ENCODE measurements around the gene MIP.
A peak's percentile ranks its signal among the peaks of the same experiment; 100 is the strongest.
"Not testable (repeated sequence)": the region's sequence is repeated elsewhere in the genome, so short reads cannot be mapped to it uniquely, and the experiment has no call there.

The MIP gene

DNA sequence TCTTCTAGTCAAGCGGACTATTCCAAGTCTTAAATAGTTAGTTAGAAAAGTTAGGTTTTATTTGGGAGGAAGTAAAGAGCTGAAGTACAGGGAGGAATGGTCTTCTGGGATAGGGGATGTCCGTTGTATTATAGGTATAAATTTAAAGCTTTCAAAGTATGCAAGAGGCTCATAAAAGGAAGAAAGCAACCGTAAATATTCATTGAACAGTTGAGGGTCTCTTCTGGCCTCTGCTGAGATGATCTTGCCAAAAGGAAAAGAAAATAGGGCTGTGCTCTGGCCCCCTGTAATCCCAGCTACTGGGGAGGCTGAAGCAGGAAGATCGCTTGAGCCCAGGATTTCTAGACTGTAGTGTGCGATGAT, 4.9 kb downstream of the MIP start:
- no peak; the same call in 2 of the 3 replicates for ATAC-seq
- no peak for TF ChIP-seq ZNF8 (CRISPR knock-in tag; IDR thresholded peaks at IDR 0.05)
- no peak for TF ChIP-seq GLIS3 (CRISPR knock-in tag; IDR thresholded peaks at IDR 0.05)
- TF ChIP-seq SNAI2 (CRISPR knock-in tag; IDR thresholded peaks at IDR 0.05) = no peak
- no peak for TF ChIP-seq ZNF565 (CRISPR knock-in tag; conservative IDR thresholded peaks at IDR 0.05; ENCODE audit: low read depth)
- no peak for TF ChIP-seq BACH2 (CRISPR knock-in tag; IDR thresholded peaks at IDR 0.05; ENCODE audit: borderline replicate concordance)
- TF ChIP-seq, protein P1, sequence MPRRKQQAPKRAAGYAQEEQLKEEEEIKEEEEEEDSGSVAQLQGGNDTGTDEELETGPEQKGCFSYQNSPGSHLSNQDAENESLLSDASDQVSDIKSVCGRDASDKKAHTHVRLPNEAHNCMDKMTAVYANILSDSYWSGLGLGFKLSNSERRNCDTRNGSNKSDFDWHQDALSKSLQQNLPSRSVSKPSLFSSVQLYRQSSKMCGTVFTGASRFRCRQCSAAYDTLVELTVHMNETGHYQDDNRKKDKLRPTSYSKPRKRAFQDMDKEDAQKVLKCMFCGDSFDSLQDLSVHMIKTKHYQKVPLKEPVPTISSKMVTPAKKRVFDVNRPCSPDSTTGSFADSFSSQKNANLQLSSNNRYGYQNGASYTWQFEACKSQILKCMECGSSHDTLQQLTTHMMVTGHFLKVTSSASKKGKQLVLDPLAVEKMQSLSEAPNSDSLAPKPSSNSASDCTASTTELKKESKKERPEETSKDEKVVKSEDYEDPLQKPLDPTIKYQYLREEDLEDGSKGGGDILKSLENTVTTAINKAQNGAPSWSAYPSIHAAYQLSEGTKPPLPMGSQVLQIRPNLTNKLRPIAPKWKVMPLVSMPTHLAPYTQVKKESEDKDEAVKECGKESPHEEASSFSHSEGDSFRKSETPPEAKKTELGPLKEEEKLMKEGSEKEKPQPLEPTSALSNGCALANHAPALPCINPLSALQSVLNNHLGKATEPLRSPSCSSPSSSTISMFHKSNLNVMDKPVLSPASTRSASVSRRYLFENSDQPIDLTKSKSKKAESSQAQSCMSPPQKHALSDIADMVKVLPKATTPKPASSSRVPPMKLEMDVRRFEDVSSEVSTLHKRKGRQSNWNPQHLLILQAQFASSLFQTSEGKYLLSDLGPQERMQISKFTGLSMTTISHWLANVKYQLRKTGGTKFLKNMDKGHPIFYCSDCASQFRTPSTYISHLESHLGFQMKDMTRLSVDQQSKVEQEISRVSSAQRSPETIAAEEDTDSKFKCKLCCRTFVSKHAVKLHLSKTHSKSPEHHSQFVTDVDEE (CRISPR knock-in tag; IDR thresholded peaks at IDR 0.05) = no peak
- no peak for TF ChIP-seq ZNF70 (CRISPR knock-in tag; IDR thresholded peaks at IDR 0.05)
- no peak for TF ChIP-seq RARB (CRISPR knock-in tag; IDR thresholded peaks at IDR 0.05)
- no peak for TF ChIP-seq ZFP3 (CRISPR knock-in tag; IDR thresholded peaks at IDR 0.05)
- no peak for TF ChIP-seq PPARA (CRISPR knock-in tag; IDR thresholded peaks at IDR 0.05; ENCODE audit: borderline replicate concordance)
- no peak for TF ChIP-seq ZFP30 (CRISPR knock-in tag; IDR thresholded peaks at IDR 0.05)
- no peak for TF ChIP-seq ZC3H10 (CRISPR knock-in tag; IDR thresholded peaks at IDR 0.05)
- TF ChIP-seq ISL1 (CRISPR knock-in tag; IDR thresholded peaks at IDR 0.05) = no peak
- no peak for TF ChIP-seq OSR1 (CRISPR knock-in tag; IDR thresholded peaks at IDR 0.05)
- TF ChIP-seq ESRRG (CRISPR knock-in tag; IDR thresholded peaks at IDR 0.05) = no peak
- no peak for TF ChIP-seq TOX (CRISPR knock-in tag; IDR thresholded peaks at IDR 0.05; ENCODE audit: borderline replicate concordance)

DNA sequence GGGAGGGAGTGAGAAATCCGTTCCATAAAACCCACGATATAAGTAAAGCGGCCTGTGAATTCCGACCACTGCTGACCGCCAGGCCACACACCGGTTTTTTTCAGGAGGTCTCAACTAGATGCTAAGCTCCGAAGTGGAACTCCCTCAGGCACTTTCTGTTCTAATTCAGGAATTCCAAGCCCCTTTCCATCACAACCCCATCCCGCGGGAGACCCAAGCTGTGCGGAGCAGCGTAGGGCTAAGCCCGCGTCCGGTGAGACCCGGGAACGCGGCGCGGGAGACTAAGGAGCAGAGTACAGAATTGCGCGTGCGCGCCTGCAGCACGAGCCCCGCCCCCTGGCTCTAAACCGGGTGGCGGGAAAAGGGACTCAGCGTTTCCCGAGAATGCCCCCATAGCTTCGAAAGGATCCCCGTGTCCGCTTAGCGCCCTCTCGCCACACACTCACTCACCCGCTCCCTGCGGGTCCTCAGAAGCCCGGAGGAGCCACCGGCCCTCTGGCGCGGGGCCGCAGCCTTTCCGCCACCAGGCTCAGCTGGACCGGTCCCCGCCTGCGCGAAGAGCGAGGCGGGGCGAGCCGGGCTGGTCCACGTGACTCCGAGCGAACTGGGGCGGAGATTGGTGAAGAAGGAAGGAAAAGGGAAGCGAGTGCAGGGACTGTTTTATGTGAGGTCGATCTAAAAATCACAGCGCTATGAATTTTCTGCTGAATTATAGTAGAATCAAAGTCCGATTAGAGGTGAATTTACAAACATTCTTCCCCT, 5.4 kb downstream of the MIP start, which contains the start of gene TIMELESS:
TIMELESS (minus strand) TSS at position 567 of the 762 bp plus-strand sequence. CDS start 15,256 bp downstream, outside the sequence.
- TF ChIP-seq, protein P2, sequence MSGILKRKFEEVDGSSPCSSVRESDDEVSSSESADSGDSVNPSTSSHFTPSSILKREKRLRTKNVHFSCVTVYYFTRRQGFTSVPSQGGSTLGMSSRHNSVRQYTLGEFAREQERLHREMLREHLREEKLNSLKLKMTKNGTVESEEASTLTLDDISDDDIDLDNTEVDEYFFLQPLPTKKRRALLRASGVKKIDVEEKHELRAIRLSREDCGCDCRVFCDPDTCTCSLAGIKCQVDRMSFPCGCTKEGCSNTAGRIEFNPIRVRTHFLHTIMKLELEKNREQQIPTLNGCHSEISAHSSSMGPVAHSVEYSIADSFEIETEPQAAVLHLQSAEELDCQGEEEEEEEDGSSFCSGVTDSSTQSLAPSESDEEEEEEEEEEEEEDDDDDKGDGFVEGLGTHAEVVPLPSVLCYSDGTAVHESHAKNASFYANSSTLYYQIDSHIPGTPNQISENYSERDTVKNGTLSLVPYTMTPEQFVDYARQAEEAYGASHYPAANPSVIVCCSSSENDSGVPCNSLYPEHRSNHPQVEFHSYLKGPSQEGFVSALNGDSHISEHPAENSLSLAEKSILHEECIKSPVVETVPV (CRISPR knock-in tag; IDR thresholded peaks at IDR 0.05) = no peak
- TF ChIP-seq ZFP3 (CRISPR knock-in tag; IDR thresholded peaks at IDR 0.05) (no peak), ESRRG (CRISPR knock-in tag; IDR thresholded peaks at IDR 0.05) (no peak), ISL1 (CRISPR knock-in tag; IDR thresholded peaks at IDR 0.05) (no peak), SNAI2 (CRISPR knock-in tag; IDR thresholded peaks at IDR 0.05) (no peak), GLIS3 (CRISPR knock-in tag; IDR thresholded peaks at IDR 0.05) (no peak), ZNF8 (CRISPR knock-in tag; IDR thresholded peaks at IDR 0.05) (no peak), ZC3H10 (CRISPR knock-in tag; IDR thresholded peaks at IDR 0.05) (no peak), RARB (CRISPR knock-in tag; IDR thresholded peaks at IDR 0.05) (no peak), BACH2 (CRISPR knock-in tag; IDR thresholded peaks at IDR 0.05; ENCODE audit: borderline replicate concordance) (no peak)
- TF ChIP-seq, protein P3, sequence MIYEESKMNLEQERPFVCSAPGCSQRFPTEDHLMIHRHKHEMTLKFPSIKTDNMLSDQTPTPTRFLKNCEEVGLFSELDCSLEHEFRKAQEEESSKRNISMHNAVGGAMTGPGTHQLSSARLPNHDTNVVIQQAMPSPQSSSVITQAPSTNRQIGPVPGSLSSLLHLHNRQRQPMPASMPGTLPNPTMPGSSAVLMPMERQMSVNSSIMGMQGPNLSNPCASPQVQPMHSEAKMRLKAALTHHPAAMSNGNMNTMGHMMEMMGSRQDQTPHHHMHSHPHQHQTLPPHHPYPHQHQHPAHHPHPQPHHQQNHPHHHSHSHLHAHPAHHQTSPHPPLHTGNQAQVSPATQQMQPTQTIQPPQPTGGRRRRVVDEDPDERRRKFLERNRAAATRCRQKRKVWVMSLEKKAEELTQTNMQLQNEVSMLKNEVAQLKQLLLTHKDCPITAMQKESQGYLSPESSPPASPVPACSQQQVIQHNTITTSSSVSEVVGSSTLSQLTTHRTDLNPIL (CRISPR knock-in tag; IDR thresholded peaks at IDR 0.05; ENCODE audit: low read depth) = no peak
- TF ChIP-seq, protein P4, sequence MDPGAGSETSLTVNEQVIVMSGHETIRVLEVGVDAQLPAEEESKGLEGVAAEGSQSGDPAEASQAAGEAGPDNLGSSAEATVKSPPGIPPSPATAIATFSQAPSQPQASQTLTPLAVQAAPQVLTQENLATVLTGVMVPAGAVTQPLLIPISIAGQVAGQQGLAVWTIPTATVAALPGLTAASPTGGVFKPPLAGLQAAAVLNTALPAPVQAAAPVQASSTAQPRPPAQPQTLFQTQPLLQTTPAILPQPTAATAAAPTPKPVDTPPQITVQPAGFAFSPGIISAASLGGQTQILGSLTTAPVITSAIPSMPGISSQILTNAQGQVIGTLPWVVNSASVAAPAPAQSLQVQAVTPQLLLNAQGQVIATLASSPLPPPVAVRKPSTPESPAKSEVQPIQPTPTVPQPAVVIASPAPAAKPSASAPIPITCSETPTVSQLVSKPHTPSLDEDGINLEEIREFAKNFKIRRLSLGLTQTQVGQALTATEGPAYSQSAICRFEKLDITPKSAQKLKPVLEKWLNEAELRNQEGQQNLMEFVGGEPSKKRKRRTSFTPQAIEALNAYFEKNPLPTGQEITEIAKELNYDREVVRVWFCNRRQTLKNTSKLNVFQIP (CRISPR knock-in tag; IDR thresholded peaks at IDR 0.05; ENCODE audit: borderline replicate concordance, low read depth) = no peak
- ATAC-seq = peak; percentile 99

DNA sequence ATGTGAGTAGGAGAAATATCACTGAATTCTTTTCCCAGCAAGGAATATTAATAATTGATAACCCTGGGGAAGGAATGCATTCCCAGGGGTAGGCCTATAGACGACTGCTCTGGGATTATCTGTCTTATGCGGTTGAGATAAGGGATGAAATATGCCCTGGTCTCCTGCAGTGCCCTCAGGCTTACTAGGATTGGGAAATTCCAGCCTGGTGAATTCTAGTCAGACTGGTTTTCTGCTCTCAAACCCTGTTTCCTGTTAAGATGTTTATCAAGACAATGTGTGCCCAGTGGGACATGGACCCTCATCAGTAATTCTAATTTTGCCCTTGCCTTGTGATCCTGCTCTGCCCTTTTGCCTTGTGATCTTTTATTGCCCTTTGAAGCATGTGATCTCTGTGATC, 11.2 kb downstream of the MIP start:
- ATAC-seq = not testable (repeated sequence)

DNA sequence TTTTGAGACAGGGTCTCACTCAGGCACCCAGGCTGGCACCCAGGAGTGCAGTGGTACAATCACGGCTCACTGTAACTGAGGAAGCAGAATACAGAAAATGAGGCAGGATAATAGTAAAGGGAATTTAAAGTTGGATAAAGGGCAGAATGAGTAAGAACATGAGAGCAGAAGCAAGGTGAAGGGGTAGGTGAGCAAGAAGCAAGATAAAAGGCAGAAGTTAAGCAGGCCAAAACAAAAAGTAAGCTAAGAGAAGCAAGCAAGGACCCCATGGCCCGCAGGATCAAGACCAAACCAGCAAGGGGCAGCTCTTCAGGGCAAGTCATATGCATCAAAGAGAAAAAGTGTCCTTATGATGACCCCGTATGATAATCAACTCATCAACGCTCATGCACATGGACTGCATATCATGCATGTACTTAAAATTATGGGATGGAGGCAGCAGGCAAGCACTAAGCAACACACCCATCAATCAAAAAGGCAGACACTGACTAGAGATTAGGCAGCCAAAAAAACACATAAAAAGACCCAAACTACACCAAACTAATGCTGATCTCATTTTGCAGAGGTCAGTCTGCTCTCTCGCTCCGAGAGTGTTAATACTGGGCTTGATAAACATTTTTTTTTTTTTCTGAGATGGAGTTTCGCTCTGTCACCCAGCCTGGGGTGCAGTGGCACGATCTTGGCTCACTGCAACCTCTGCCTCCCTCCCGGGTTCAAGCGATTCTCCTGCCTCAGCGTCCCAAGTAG, 16.9 kb downstream of the MIP start:
- ATAC-seq = no peak
- TF ChIP-seq GLIS3 (CRISPR knock-in tag; IDR thresholded peaks at IDR 0.05) = no peak
- TF ChIP-seq ZC3H10 (CRISPR knock-in tag; IDR thresholded peaks at IDR 0.05) = no peak
- no peak for TF ChIP-seq CSDC2 (CRISPR knock-in tag; IDR thresholded peaks at IDR 0.05)
- no peak for TF ChIP-seq ZFP3 (CRISPR knock-in tag; IDR thresholded peaks at IDR 0.05)
- TF ChIP-seq SNAI2 (CRISPR knock-in tag; IDR thresholded peaks at IDR 0.05) = no peak
- no peak for TF ChIP-seq ZNF565 (CRISPR knock-in tag; conservative IDR thresholded peaks at IDR 0.05; ENCODE audit: low read depth)
- TF ChIP-seq ARNTL (CRISPR knock-in tag; IDR thresholded peaks at IDR 0.05; ENCODE audit: borderline replicate concordance, low read depth) = no peak
- no peak for TF ChIP-seq ESRRG (CRISPR knock-in tag; IDR thresholded peaks at IDR 0.05)
- no peak for TF ChIP-seq BACH2 (CRISPR knock-in tag; IDR thresholded peaks at IDR 0.05; ENCODE audit: borderline replicate concordance)

All from SK-N-SH treated with all-trans-retinoic acid at 6 μM for 48 hours (cell line).